ENCODE data around the gene GRIK3.

The GRIK3 gene

GRCh38 chr1:37010011-37010410 lies 24.3 kb downstream of the GRIK3 start:
- DNase-seq, result no peak

- DNase-seq, result no peak
These were observed 24.8 kb downstream of the GRIK3 start for GRCh38 chr1:37009521-37009920.

- DNase-seq, result no peak
These were observed 28.0 kb downstream of the GRIK3 start for GRCh38 chr1:37006132-37006868.

GRCh38 chr1:37002898-37003297 lies 31.4 kb downstream of the GRIK3 start:
- no peak for DNase-seq

- no peak for DNase-seq
These were observed 32.6 kb downstream of the GRIK3 start for GRCh38 chr1:37001703-37002102.

GRCh38 chr1:36996106-36996505 lies 38.2 kb downstream of the GRIK3 start:
- no peak for DNase-seq

- DNase-seq, result no peak
These were observed 39.4 kb downstream of the GRIK3 start for GRCh38 chr1:36994868-36995267.

- DNase-seq, result no peak
These were observed 40.0 kb downstream of the GRIK3 start for GRCh38 chr1:36994294-36994693.

- DNase-seq, result no peak
These were observed 42.0 kb downstream of the GRIK3 start for GRCh38 chr1:36992139-36992943.

GRCh38 chr1:36991551-36991950 lies 42.8 kb downstream of the GRIK3 start:
- no peak for DNase-seq

GRCh38 chr1:36990928-36991327 lies 43.4 kb downstream of the GRIK3 start:
- DNase-seq, result no peak

GRCh38 chr1:36989241-36989640 lies 45.1 kb downstream of the GRIK3 start:
- no peak for DNase-seq

- no peak for DNase-seq
These were observed 45.5 kb downstream of the GRIK3 start for GRCh38 chr1:36988741-36989193.

GRCh38 chr1:36988321-36988720 lies 46.0 kb downstream of the GRIK3 start:
- no peak for DNase-seq

GRCh38 chr1:36987276-36987675 lies 47.0 kb downstream of the GRIK3 start:
- no peak for DNase-seq

- no peak for DNase-seq
These were observed 47.9 kb downstream of the GRIK3 start for GRCh38 chr1:36986241-36986985.

- DNase-seq, result no peak
These were observed 49.6 kb downstream of the GRIK3 start for GRCh38 chr1:36984675-36985074.

- no peak for DNase-seq
These were observed 50.3 kb downstream of the GRIK3 start for GRCh38 chr1:36984026-36984425.

- DNase-seq, result no peak
These were observed 51.6 kb downstream of the GRIK3 start for GRCh38 chr1:36982709-36983108.

GRCh38 chr1:36981771-36982622 lies 52.3 kb downstream of the GRIK3 start:
- no peak for DNase-seq

GRCh38 chr1:36981126-36981525 lies 53.2 kb downstream of the GRIK3 start:
- no peak for DNase-seq

GRCh38 chr1:36977731-36978406 lies 56.4 kb downstream of the GRIK3 start:
- no peak for DNase-seq

All from amniotic stem cell (primary cell).